HG03159 (cell line): ENCODE results near the gene MEPCE.
"Not testable (repeated sequence)": the region's sequence is repeated elsewhere in the genome, so short reads cannot be mapped to it uniquely, and the experiment has no call there.

Source experiments
- ATAC-seq: cut with Tn5 transposase; IDR thresholded peaks from one replicate; pipeline ENCODE4 v1.9.1; 2021; ENCODE audit warnings: mild to moderate bottlenecking, moderate library complexity; ENCODE audit not compliant: unreplicated experiment

MEPCE gene

GRCh38 chr7:100429637-100430492 is at the start of gene MEPCE:
TSS of gene MEPCE (plus strand) at chr7:100429831. CDS start at chr7:100430019, 188 bp downstream.
- peak; percentile 35 for ATAC-seq

- ATAC-seq, result no peak
Observed at GRCh38 chr7:100380196-100380595, 49.4 kb upstream of the MEPCE start.

GRCh38 chr7:100381531-100382233 is 47.9 kb upstream of the MEPCE start:
- not testable (repeated sequence) for ATAC-seq

GRCh38 chr7:100382234-100382853 is 47.3 kb upstream of the MEPCE start:
- not testable (repeated sequence) for ATAC-seq

GRCh38 chr7:100384628-100385294 is 44.9 kb upstream of the MEPCE start:
- ATAC-seq, result no peak

GRCh38 chr7:100386940-100387339 is 42.7 kb upstream of the MEPCE start:
- ATAC-seq, result no peak

- no peak for ATAC-seq
Observed at GRCh38 chr7:100387695-100388094, 41.9 kb upstream of the MEPCE start.

GRCh38 chr7:100389437-100390088 is 40.1 kb upstream of the MEPCE start:
- no peak for ATAC-seq

GRCh38 chr7:100390286-100391009 is 39.2 kb upstream of the MEPCE start:
- no peak for ATAC-seq

GRCh38 chr7:100393233-100393905 is 36.3 kb upstream of the MEPCE start:
- ATAC-seq, result no peak

GRCh38 chr7:100394077-100394476 is 35.6 kb upstream of the MEPCE start:
- ATAC-seq, result no peak

GRCh38 chr7:100396421-100396982 is 33.1 kb upstream of the MEPCE start:
- ATAC-seq, result peak; percentile 87

- ATAC-seq, result no peak
Observed at GRCh38 chr7:100397315-100398081, 32.1 kb upstream of the MEPCE start.

- ATAC-seq, result no peak
Observed at GRCh38 chr7:100398239-100398638, 31.4 kb upstream of the MEPCE start.

GRCh38 chr7:100400041-100400440 is 29.6 kb upstream of the MEPCE start:
- ATAC-seq, result no peak

GRCh38 chr7:100400656-100401055 is 29.0 kb upstream of the MEPCE start:
- no peak for ATAC-seq

- no peak for ATAC-seq
Observed at GRCh38 chr7:100401811-100402210, 27.8 kb upstream of the MEPCE start.

GRCh38 chr7:100402241-100402640 is 27.4 kb upstream of the MEPCE start:
- ATAC-seq, result no peak
